Neural progenitor cell (in vitro differentiated cells): ENCODE data around the gene FBXL14.

ENCODE experiments used
- EZH2 ChIP-seq: fragments of 200-600 bp; sonication (generic); IDR thresholded peaks from 2 replicates; pipeline ENCODE4 v1.6.1; 2017; ENCODE audit warnings: antibody characterized with exemption, mild to moderate bottlenecking, moderate library complexity
- EZH2phosphoT487 ChIP-seq: fragments of 200-600 bp; sonication (generic); IDR thresholded peaks from 2 replicates; pipeline ENCODE4 v1.6.1; 2017; ENCODE audit warnings: antibody characterized with exemption
- TF ChIP-seq, protein P1 (sequence below): fragments of 200-600 bp; sonication (generic); IDR thresholded peaks from 2 replicates; pipeline ENCODE4 v1.5.1; 2017; ENCODE audit warnings: antibody characterized with exemption, mild to moderate bottlenecking

DNA sequence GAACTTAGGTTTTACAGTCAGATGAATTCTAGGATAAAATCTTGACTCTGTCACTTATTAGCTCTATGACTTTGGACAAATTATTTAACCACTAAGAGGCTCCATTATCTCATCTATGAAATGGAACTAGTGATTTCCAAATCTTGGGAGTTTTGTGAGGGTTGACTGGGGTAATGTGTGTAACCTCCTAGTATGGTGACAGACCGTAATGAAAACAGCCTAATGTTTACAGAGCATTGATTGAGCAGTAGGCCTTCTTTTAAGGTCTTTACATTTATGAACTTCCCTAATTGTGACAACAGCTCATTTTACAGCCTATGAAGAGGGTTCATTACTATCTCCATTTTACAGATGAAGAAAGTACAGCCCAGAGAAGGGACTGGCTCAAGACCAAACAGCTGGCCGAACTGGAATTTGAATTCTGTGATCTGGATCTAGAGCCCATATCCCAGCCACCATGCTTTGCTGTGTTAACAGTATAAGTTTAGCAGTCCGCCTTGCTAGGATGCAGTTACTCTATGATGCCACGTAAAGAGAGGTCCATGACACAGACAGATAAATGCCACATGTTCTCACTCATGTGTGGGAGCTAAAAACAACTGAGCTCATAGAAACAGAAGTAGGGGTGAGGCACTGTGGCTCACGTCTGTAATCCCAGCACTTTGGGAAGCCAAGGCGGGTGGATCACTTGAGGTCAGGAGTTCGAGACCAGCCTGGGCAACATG is 9.1 kb upstream of the FBXL14 start:
- TF ChIP-seq, protein P1, sequence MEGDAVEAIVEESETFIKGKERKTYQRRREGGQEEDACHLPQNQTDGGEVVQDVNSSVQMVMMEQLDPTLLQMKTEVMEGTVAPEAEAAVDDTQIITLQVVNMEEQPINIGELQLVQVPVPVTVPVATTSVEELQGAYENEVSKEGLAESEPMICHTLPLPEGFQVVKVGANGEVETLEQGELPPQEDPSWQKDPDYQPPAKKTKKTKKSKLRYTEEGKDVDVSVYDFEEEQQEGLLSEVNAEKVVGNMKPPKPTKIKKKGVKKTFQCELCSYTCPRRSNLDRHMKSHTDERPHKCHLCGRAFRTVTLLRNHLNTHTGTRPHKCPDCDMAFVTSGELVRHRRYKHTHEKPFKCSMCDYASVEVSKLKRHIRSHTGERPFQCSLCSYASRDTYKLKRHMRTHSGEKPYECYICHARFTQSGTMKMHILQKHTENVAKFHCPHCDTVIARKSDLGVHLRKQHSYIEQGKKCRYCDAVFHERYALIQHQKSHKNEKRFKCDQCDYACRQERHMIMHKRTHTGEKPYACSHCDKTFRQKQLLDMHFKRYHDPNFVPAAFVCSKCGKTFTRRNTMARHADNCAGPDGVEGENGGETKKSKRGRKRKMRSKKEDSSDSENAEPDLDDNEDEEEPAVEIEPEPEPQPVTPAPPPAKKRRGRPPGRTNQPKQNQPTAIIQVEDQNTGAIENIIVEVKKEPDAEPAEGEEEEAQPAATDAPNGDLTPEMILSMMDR: no peak
- TF ChIP-seq EZH2 (no peak), EZH2phosphoT487 (no peak)
